SK-N-SH (cell line): ENCODE measurements around the gene MAP2. TPM values are rescaled to one million over a fixed set of nuclear protein-coding genes. Genes with fewer than 3 reads are reported as not detected.

ENCODE experiments used
- CTCF ChIA-PET: fragments of 300-600, 350-600 bp; formaldehyde crosslinking; extraction: SDS; loops from one replicate; lab custom pipeline; 2021; lab: Yijun Ruan, JAX
- POLR2A ChIA-PET: fragments of 350-600 bp; sonication (Branson Sonifier 250); formaldehyde crosslinking; extraction: SDS; loops from one replicate; lab custom pipeline; 2020; ENCODE audit warnings: antibody characterized with exemption, inconsistent platforms; lab: Yijun Ruan, JAX
- DNase-seq: peaks from one replicate; pipeline ENCODE4 v3.0.0; 2012
- H2AFZ ChIP-seq: fragments of 200-600 bp; sonication (generic); 2 replicates; pipeline ENCODE4 v1.8.1; 2016; ENCODE audit warnings: antibody characterized with exemption, mild to moderate bottlenecking, low read depth
- H3F3A ChIP-seq: fragments of 200-600 bp; sonication (generic); replicated peaks from 2 replicates; pipeline ENCODE3; 2016; ENCODE audit warnings: antibody characterized with exemption, mild to moderate bottlenecking; ENCODE audit not compliant: insufficient read depth
- H3K27ac ChIP-seq, 2 experiments: fragments of 200-500 bp in 1 of 2; fragments of 200-600 bp in 1 of 2; sonication (Bioruptor generic) in 1 of 2; sonication (generic), shearing (Covaris generic) in 1 of 2; 2 replicates each; pipeline versions ENCODE4 v1.5.1 to v1.6.1; 2014 to 2016; ENCODE audit warnings: low read depth in 2 of 2, inconsistent platforms in 1 of 2, low read length in 1 of 2, mild to moderate bottlenecking in 1 of 2, mixed read lengths in 1 of 2
- H3K27me3 ChIP-seq: fragments of 200-600 bp; sonication (generic), shearing (Covaris generic); 2 replicates; pipeline ENCODE4 v1.6.1; 2016; ENCODE audit warnings: mixed run types; ENCODE audit not compliant: insufficient read depth
- H3K36me3 ChIP-seq, 2 experiments: fragments of 200-500 bp in 1 of 2; fragments of 200-600 bp in 1 of 2; sonication (Bioruptor generic) in 1 of 2; sonication (generic) in 1 of 2; replicated peaks in 1 of 2; 2 replicates each; pipeline versions ENCODE3 to v1.5.1; 2014 to 2016; ENCODE audit warnings: low read length in 1 of 2, mild to moderate bottlenecking in 1 of 2; ENCODE audit not compliant: insufficient read depth in 2 of 2, control insufficient read depth in 1 of 2
- H3K4me1 ChIP-seq, 2 experiments: fragments of 200-500 bp in 1 of 2; fragments of 200-600 bp in 1 of 2; sonication (Bioruptor generic) in 1 of 2; sonication (generic), shearing (Covaris generic) in 1 of 2; 2 replicates each; pipeline versions ENCODE4 v1.5.1 to v1.6.1; 2014 to 2016; ENCODE audit warnings: low read depth in 1 of 2, low read length in 1 of 2, mixed run types in 1 of 2; ENCODE audit not compliant: insufficient read depth in 2 of 2, control insufficient read depth in 1 of 2
- H3K4me2 ChIP-seq: fragments of 200-600 bp; sonication (generic), shearing (Covaris generic); 2 replicates; pipeline ENCODE4 v1.6.1; 2017; ENCODE audit warnings: mixed run types
- H3K4me3 ChIP-seq, 2 experiments: fragments of 200-500 bp in 1 of 2; fragments of 200-600 bp in 1 of 2; sonication (Bioruptor generic) in 1 of 2; sonication (generic), shearing (Covaris generic) in 1 of 2; 2 replicates each; pipeline versions ENCODE4 v1.5.1 to v1.8.1; 2014 to 2016; ENCODE audit warnings: low read depth in 2 of 2, inconsistent platforms in 1 of 2, low read length in 1 of 2, mild to moderate bottlenecking in 1 of 2, mixed read lengths in 1 of 2, moderate library complexity in 1 of 2
- H3K79me2 ChIP-seq: fragments of 200-600 bp; sonication (generic); 2 replicates; pipeline ENCODE4 v1.8.1; 2017; ENCODE audit warnings: mild to moderate bottlenecking; ENCODE audit not compliant: insufficient read depth
- H3K9ac ChIP-seq: fragments of 200-600 bp; sonication (generic); 2 replicates; pipeline ENCODE4 v1.6.1; 2017; ENCODE audit warnings: mixed run types
- H3K9me2 ChIP-seq: fragments of 200-600 bp; sonication (generic); 2 replicates; pipeline ENCODE4 v1.6.1; 2017; ENCODE audit warnings: mixed run types
- H3K9me3 ChIP-seq: fragments of 200-600 bp; sonication (generic); 2 replicates; pipeline ENCODE4 v1.6.1; 2017; ENCODE audit warnings: mixed run types, mild to moderate bottlenecking, moderate library complexity
- H4K20me1 ChIP-seq: fragments of 200-600 bp; sonication (generic); 2 replicates; pipeline ENCODE4 v1.6.1; 2017; ENCODE audit warnings: mild to moderate bottlenecking, mixed run types; ENCODE audit not compliant: insufficient read depth
- ELF1 ChIP-seq: IDR thresholded peaks from 2 replicates; pipeline ENCODE4 v1.4.0; 2012
- EP300 ChIP-seq, 2 experiments: IDR thresholded peaks; 2 replicates each; pipeline versions ENCODE4 v1.4.0 to v1.6.1; 2012; ENCODE audit warnings: borderline replicate concordance in 1 of 2, low read depth in 1 of 2, low read length in 1 of 2
- EZH2phosphoT487 ChIP-seq: fragments of 200-600 bp; sonication (generic); IDR thresholded peaks from 2 replicates; pipeline ENCODE4 v1.6.1; 2017; ENCODE audit warnings: low read depth, mixed run types, mild to moderate bottlenecking, antibody characterized with exemption, moderate library complexity, borderline replicate concordance
- FOSL2 ChIP-seq: IDR thresholded peaks from 2 replicates; pipeline ENCODE4 v1.4.0; 2012; ENCODE audit warnings: low read depth, mild to moderate bottlenecking, moderate library complexity, borderline replicate concordance
- FOXM1 ChIP-seq: IDR thresholded peaks from 2 replicates; pipeline ENCODE4 v1.4.0; 2012; ENCODE audit warnings: low read depth, mild to moderate bottlenecking
- GABPA ChIP-seq: IDR thresholded peaks from 2 replicates; pipeline ENCODE4 v1.4.0; 2012; ENCODE audit warnings: low read depth, mild to moderate bottlenecking
- GATA2 ChIP-seq: sonication (generic); formaldehyde crosslinking; IDR thresholded peaks from 2 replicates; pipeline ENCODE4 v1.5.0; 2020; ENCODE audit warnings: mild to moderate bottlenecking, missing genetic modification reagents
- JUND ChIP-seq: IDR thresholded peaks from 2 replicates; pipeline ENCODE4 v1.4.0; 2012
- MEF2A ChIP-seq: IDR thresholded peaks from 2 replicates; pipeline ENCODE4 v1.4.0; 2012; ENCODE audit warnings: low read depth, borderline replicate concordance
- NFIC ChIP-seq: IDR thresholded peaks from 2 replicates; pipeline ENCODE4 v1.4.0; 2012; ENCODE audit warnings: borderline replicate concordance
- NRF1 ChIP-seq: IDR thresholded peaks from 2 replicates; pipeline ENCODE4 v1.6.1; 2012; ENCODE audit warnings: low read depth, mild to moderate bottlenecking, low read length
- RCOR1 ChIP-seq: fragments of 150-350 bp; IDR thresholded peaks from 2 replicates; pipeline ENCODE4 v1.6.1; 2017; ENCODE audit warnings: antibody characterized with exemption, low read length
- RFX5 ChIP-seq: IDR thresholded peaks from 2 replicates; pipeline ENCODE4 v1.6.1; 2012; ENCODE audit warnings: mild to moderate bottlenecking, improper control_type of control experiment, low read length
- SIN3A ChIP-seq: IDR thresholded peaks from 2 replicates; pipeline ENCODE4 v1.6.1; 2012; ENCODE audit warnings: low read depth, mild to moderate bottlenecking, low read length, moderate library complexity, borderline replicate concordance
- SMC3 ChIP-seq: IDR thresholded peaks from 2 replicates; pipeline ENCODE4 v1.6.1; 2012; ENCODE audit warnings: low read depth, low read length, improper control_type of control experiment
- TCF12 ChIP-seq: IDR thresholded peaks from 2 replicates; pipeline ENCODE4 v1.4.0; 2012
- TEAD4 ChIP-seq: IDR thresholded peaks from 2 replicates; pipeline ENCODE4 v1.4.0; 2012; ENCODE audit warnings: mild to moderate bottlenecking, borderline replicate concordance; ENCODE audit not compliant: insufficient read depth
- YY1 ChIP-seq: IDR thresholded peaks from 2 replicates; pipeline ENCODE4 v1.4.0; 2012; ENCODE audit warnings: low read depth, mild to moderate bottlenecking
- WGBS: methylation state at CpG from one replicate; pipeline ENCODE4 v1.1.6; 2017; ENCODE audit warnings: low lambda C conversion rate; 5-methylcytosine and 5-hydroxymethylcytosine counted together
- polyA plus RNA-seq, 3 experiments: library from polyadenylated mRNA; depleted of rRNA; stranded (reverse); fragments of >200 nt; gene quantifications; 2 replicates each; pipeline ENCODE4 v1.2.3, GENCODE V29; 2012
- TF ChIP-seq, protein P1 (sequence below): fragments of 200-600 bp; sonication (generic); IDR thresholded peaks from 2 replicates; pipeline ENCODE4 v1.6.1; 2017; ENCODE audit warnings: antibody characterized with exemption, mild to moderate bottlenecking, moderate library complexity
- TF ChIP-seq, protein P2 (sequence below): fragments of 150-350 bp; IDR thresholded peaks from 2 replicates; pipeline ENCODE4 v1.6.1; 2016; ENCODE audit warnings: mild to moderate bottlenecking, low read depth, low read length
- TF ChIP-seq, protein P3 (sequence below): IDR thresholded peaks from 2 replicates; pipeline ENCODE4; 2012
- TF ChIP-seq, protein P4 (sequence below): IDR thresholded peaks from 2 replicates; pipeline ENCODE4 v1.4.0; 2012; ENCODE audit warnings: low read depth, borderline replicate concordance
- TF ChIP-seq, protein P5 (sequence below): IDR thresholded peaks from 2 replicates; pipeline ENCODE4 v1.4.0; 2012; ENCODE audit warnings: low read depth, borderline replicate concordance

The MAP2 gene
- polyA plus RNA-seq, 1 of the 3 experiments (the other 2 are of a cell fraction) = 7.8 TPM

DNA sequence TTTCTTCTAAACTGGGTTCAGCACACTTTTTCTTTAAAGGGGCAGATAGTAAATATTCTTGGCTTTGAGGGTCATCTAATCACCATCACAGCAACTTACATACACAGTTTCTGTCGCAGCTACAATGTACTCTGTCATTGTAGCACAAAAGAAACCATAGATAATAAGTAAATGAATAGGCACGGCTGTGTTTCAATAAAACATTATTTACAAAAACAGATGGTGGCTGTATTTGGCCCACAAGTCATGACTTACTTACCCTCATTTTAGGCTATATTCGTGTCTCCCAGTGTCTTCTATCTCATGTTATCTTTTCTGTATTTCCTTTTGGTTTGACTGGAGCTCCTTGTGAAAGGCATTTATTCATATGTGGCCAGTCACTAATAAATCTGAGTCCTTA is 168.3 kb downstream of the MAP2 start (continued):
- TF ChIP-seq, protein P1, sequence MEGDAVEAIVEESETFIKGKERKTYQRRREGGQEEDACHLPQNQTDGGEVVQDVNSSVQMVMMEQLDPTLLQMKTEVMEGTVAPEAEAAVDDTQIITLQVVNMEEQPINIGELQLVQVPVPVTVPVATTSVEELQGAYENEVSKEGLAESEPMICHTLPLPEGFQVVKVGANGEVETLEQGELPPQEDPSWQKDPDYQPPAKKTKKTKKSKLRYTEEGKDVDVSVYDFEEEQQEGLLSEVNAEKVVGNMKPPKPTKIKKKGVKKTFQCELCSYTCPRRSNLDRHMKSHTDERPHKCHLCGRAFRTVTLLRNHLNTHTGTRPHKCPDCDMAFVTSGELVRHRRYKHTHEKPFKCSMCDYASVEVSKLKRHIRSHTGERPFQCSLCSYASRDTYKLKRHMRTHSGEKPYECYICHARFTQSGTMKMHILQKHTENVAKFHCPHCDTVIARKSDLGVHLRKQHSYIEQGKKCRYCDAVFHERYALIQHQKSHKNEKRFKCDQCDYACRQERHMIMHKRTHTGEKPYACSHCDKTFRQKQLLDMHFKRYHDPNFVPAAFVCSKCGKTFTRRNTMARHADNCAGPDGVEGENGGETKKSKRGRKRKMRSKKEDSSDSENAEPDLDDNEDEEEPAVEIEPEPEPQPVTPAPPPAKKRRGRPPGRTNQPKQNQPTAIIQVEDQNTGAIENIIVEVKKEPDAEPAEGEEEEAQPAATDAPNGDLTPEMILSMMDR = no peak
- TF ChIP-seq FOSL2 (no peak), ELF1 (no peak), YY1 (no peak), FOXM1 (no peak), JUND (no peak), NRF1 (no peak), SMC3 (no peak)
- TF ChIP-seq, protein P2, sequence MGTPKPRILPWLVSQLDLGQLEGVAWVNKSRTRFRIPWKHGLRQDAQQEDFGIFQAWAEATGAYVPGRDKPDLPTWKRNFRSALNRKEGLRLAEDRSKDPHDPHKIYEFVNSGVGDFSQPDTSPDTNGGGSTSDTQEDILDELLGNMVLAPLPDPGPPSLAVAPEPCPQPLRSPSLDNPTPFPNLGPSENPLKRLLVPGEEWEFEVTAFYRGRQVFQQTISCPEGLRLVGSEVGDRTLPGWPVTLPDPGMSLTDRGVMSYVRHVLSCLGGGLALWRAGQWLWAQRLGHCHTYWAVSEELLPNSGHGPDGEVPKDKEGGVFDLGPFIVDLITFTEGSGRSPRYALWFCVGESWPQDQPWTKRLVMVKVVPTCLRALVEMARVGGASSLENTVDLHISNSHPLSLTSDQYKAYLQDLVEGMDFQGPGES = no peak

DNA sequence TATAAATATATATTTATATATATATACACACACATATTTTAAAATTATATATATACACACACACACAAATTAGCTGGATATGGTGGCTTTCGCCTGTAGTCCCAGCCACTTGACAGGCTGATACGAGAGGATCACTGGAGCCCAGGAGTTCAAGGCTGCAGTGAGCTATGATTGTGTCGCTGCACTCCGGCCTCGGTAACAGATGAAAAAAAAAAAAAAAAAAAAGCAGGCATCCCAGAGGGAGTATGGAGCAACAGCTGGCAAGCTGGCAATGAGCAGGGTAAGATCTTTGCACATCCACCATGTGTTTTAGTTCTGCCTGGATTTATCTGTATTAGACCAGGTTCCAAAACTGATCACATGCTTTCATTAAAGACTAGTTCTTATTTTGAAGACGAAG is 170.1 kb downstream of the MAP2 start:
- H3K9me3 ChIP-seq = no peaks in the 10 kb centered on the region
- no peaks in the 10 kb centered on the region for H3K79me2 ChIP-seq
- DNase-seq = no peak
- WGBS = 93% methylated on average over 6 of the region's 6 CpGs
- H3K9me2 ChIP-seq = no peaks in the 10 kb centered on the region
- H3K27ac ChIP-seq = no peak overlapping the region
- no peak overlapping the region for H2AFZ ChIP-seq
- ChIA-PET POLR2A (interaction anchor here (0.7 kb wide), 1 partner anchor 134 kb away, joined by 3 read pairs; no protein-coding TSS in a partner anchor), CTCF (interaction anchor here (1.7 kb wide), 1 partner anchor 16 kb away, joined by 3 read pairs; no protein-coding TSS in a partner anchor)
- no peaks in the 10 kb centered on the region for H3K36me3 ChIP-seq
- no peaks in the 10 kb centered on the region for H4K20me1 ChIP-seq
- no peaks in the 10 kb centered on the region; a peak in 2 of 4 replicates for H3K4me1 ChIP-seq
- H3K4me2 ChIP-seq = no peak overlapping the region
- H3K4me3 ChIP-seq = no peak overlapping the region
- peaks cover 3% of the 10 kb centered on the region for H3F3A ChIP-seq
- TF ChIP-seq FOSL2 = no peak
- TF ChIP-seq YY1 = no peak
- TF ChIP-seq SMC3 = no peak
- TF ChIP-seq MEF2A = no peak
- no peak for TF ChIP-seq FOXM1
- TF ChIP-seq, protein P3, sequence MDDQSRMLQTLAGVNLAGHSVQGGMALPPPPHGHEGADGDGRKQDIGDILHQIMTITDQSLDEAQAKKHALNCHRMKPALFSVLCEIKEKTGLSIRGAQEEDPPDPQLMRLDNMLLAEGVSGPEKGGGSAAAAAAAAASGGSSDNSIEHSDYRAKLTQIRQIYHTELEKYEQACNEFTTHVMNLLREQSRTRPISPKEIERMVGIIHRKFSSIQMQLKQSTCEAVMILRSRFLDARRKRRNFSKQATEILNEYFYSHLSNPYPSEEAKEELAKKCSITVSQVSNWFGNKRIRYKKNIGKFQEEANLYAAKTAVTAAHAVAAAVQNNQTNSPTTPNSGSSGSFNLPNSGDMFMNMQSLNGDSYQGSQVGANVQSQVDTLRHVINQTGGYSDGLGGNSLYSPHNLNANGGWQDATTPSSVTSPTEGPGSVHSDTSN = no peak
- TF ChIP-seq SIN3A = no peak
- no peak for TF ChIP-seq TEAD4
- TF ChIP-seq, protein P4, sequence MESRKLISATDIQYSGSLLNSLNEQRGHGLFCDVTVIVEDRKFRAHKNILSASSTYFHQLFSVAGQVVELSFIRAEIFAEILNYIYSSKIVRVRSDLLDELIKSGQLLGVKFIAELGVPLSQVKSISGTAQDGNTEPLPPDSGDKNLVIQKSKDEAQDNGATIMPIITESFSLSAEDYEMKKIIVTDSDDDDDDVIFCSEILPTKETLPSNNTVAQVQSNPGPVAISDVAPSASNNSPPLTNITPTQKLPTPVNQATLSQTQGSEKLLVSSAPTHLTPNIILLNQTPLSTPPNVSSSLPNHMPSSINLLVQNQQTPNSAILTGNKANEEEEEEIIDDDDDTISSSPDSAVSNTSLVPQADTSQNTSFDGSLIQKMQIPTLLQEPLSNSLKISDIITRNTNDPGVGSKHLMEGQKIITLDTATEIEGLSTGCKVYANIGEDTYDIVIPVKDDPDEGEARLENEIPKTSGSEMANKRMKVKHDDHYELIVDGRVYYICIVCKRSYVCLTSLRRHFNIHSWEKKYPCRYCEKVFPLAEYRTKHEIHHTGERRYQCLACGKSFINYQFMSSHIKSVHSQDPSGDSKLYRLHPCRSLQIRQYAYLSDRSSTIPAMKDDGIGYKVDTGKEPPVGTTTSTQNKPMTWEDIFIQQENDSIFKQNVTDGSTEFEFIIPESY = no peak
- no peak for TF ChIP-seq NFIC
- TF ChIP-seq GABPA = no peak
- TF ChIP-seq ELF1 = no peak
- TF ChIP-seq EP300 (IDR thresholded peaks at IDR 0.05; ENCODE audit: borderline replicate concordance in 1 of 2, low read depth in 1 of 2, low read length in 1 of 2) = no peak
- TF ChIP-seq, protein P5, sequence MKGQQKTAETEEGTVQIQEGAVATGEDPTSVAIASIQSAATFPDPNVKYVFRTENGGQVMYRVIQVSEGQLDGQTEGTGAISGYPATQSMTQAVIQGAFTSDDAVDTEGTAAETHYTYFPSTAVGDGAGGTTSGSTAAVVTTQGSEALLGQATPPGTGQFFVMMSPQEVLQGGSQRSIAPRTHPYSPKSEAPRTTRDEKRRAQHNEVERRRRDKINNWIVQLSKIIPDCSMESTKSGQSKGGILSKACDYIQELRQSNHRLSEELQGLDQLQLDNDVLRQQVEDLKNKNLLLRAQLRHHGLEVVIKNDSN = no peak
- no peak for TF ChIP-seq RFX5
- no peak for TF ChIP-seq EZH2phosphoT487
- TF ChIP-seq TCF12 = no peak
- no peak for TF ChIP-seq GATA2
- no peak for TF ChIP-seq RCOR1
- no peak overlapping the region for H3K9ac ChIP-seq
- no peaks in the 10 kb centered on the region for H3K27me3 ChIP-seq
